GF-D8 (cell line): ENCODE data around the gene STK16.
A peak's percentile ranks its signal among the peaks of the same experiment; 100 is the strongest.

Experiments
- DNase-seq: peaks from one replicate; lab custom pipeline; 2025; lab: John Stamatoyannopoulos, UW

Gene STK16

GRCh38 chr2:219287580-219288265, 42.4 kb downstream of the STK16 start:
- no peak for DNase-seq

GRCh38 chr2:219289195-219289536, 43.9 kb downstream of the STK16 start:
- DNase-seq = no peak

GRCh38 chr2:219289537-219290361, 44.5 kb downstream of the STK16 start:
- DNase-seq = no peak

GRCh38 chr2:219290381-219291171, 45.3 kb downstream of the STK16 start:
- DNase-seq = no peak

- no peak for DNase-seq
Observed at GRCh38 chr2:219291394-219291793, 46.1 kb downstream of the STK16 start.

GRCh38 chr2:219291910-219292490, 46.7 kb downstream of the STK16 start:
- no peak for DNase-seq

GRCh38 chr2:219292616-219293015, 47.3 kb downstream of the STK16 start:
- DNase-seq = no peak

GRCh38 chr2:219293736-219294231, 48.5 kb downstream of the STK16 start:
- no peak for DNase-seq

GRCh38 chr2:219294356-219295351, 49.4 kb downstream of the STK16 start:
- peak; percentile 21 for DNase-seq

- no peak for DNase-seq
Observed at GRCh38 chr2:219296142-219296541, 50.9 kb downstream of the STK16 start.

GRCh38 chr2:219296631-219297391, 51.5 kb downstream of the STK16 start:
- no peak for DNase-seq

- no peak for DNase-seq
Observed at GRCh38 chr2:219297766-219298456, 52.6 kb downstream of the STK16 start.

GRCh38 chr2:219298759-219299371, 53.6 kb downstream of the STK16 start:
- peak; percentile 26 for DNase-seq

- no peak for DNase-seq
Observed at GRCh38 chr2:219299372-219299760, 54.1 kb downstream of the STK16 start.
